GM06990 (cell line): ENCODE results near the gene TOPAZ1.
A peak's percentile ranks its signal among the peaks of the same experiment; 100 is the strongest.

ENCODE experiments used
- DNase-seq: peaks from one replicate; pipeline ENCODE4 v3.0.0-alpha.2; 2011; ENCODE audit not compliant: insufficient read length; ENCODE audit errors: extremely low read depth
- H3K27me3 ChIP-seq: replicated peaks from 2 replicates; pipeline ENCODE4 v1.6.0; 2011; ENCODE audit warnings: low read length; ENCODE audit not compliant: control insufficient read depth, insufficient read depth
- H3K36me3 ChIP-seq: 2 replicates; pipeline ENCODE4 v1.5.1; 2011; ENCODE audit warnings: low read length; ENCODE audit not compliant: control insufficient read depth, insufficient read depth
- H3K4me3 ChIP-seq: replicated peaks from 2 replicates; pipeline ENCODE4 v1.5.1; 2011; ENCODE audit warnings: low read depth, mild to moderate bottlenecking, control low read depth, low read length
- CTCF ChIP-seq: IDR thresholded peaks from 2 replicates; pipeline ENCODE4 v1.5.1; 2011; ENCODE audit warnings: low read length, control low read depth, mild to moderate bottlenecking, inconsistent platforms; ENCODE audit not compliant: insufficient read depth, poor library complexity, severe bottlenecking

TOPAZ1 gene

GRCh38 chr3:44323341-44323955, 81.8 kb downstream of the TOPAZ1 start:
- DNase-seq, result no peak
- no peak overlapping the region for H3K4me3 ChIP-seq
- peak; percentile 83 for TF ChIP-seq CTCF
- no peaks in the 10 kb centered on the region for H3K27me3 ChIP-seq
- H3K36me3 ChIP-seq, result no peaks in the 10 kb centered on the region

GRCh38 chr3:44324584-44324983, 82.9 kb downstream of the TOPAZ1 start:
- Histone ChIP-seq H3K4me3 (no peak overlapping the region), H3K36me3 (no peaks in the 10 kb centered on the region), H3K27me3 (no peaks in the 10 kb centered on the region)
- TF ChIP-seq CTCF, result no peak
- no peak for DNase-seq

- Histone ChIP-seq H3K4me3 (no peak overlapping the region), H3K36me3 (no peaks in the 10 kb centered on the region), H3K27me3 (no peaks in the 10 kb centered on the region)
- no peak for TF ChIP-seq CTCF
- no peak for DNase-seq
These were observed 84.3 kb downstream of the TOPAZ1 start for GRCh38 chr3:44326019-44326418.

- H3K36me3 ChIP-seq, result no peaks in the 10 kb centered on the region
- DNase-seq, result no peak
- TF ChIP-seq CTCF, result no peak
- no peaks in the 10 kb centered on the region for H3K27me3 ChIP-seq
- no peak overlapping the region for H3K4me3 ChIP-seq
These were observed 84.8 kb downstream of the TOPAZ1 start for GRCh38 chr3:44326515-44326914.

GRCh38 chr3:44329946-44330345, 88.3 kb downstream of the TOPAZ1 start:
- DNase-seq, result no peak
- Histone ChIP-seq H3K36me3 (no peaks in the 10 kb centered on the region), H3K4me3 (no peak overlapping the region), H3K27me3 (no peaks in the 10 kb centered on the region)
- TF ChIP-seq CTCF, result no peak

- no peak for DNase-seq
- no peak for TF ChIP-seq CTCF
These were observed 88.8 kb downstream of the TOPAZ1 start for GRCh38 chr3:44330444-44330843.

More at GRCh38 chr3:44330444-44330843, 88.8 kb downstream of the TOPAZ1 start:
- no peaks in the 10 kb centered on the region for H3K27me3 ChIP-seq
- H3K4me3 ChIP-seq, result no peak overlapping the region
- no peaks in the 10 kb centered on the region for H3K36me3 ChIP-seq
